ENCODE data around the gene NBAS. TPM values are rescaled to one million over a fixed set of nuclear protein-coding genes. Genes with fewer than 3 reads are reported as not detected.

The NBAS gene
- total and polyA plus RNA-seq, 9 donors, result 25.8 to 48.9 (median 43.4) TPM

- intact Hi-C loops (cut with DNase I), result no loop called here
- WGBS, 3 donors, result 87 to 90% (median 88%) methylated on average over 6 of the region's 6 CpGs
Measured at GRCh38 chr2:15136639-15137038, 424.5 kb downstream of the NBAS start.

GRCh38 chr2:15134957-15135356 lies 426.2 kb downstream of the NBAS start:
- no peak overlapping the region for H3K27ac ChIP-seq
- WGBS, 3 donors, result 90 to 94% (median 91%) methylated on average over 3 of the region's 3 CpGs

More at GRCh38 chr2:15136639-15137038, 424.5 kb downstream of the NBAS start:
- Histone ChIP-seq H3K27me3 (no peaks in the 10 kb centered on the region), H3K9me3 (no peaks in the 10 kb centered on the region), H3K4me1 (ENCODE audit: insufficient read depth) (no peaks in the 10 kb centered on the region), H3K27ac (no peak overlapping the region), H3K36me3 (no peaks in the 10 kb centered on the region), H3K4me3 (no peak overlapping the region)
- TF ChIP-seq CTCF (IDR thresholded peaks at IDR 0.05) (no peak), POLR2A (IDR thresholded peaks at IDR 0.05) (no peak), EP300 (IDR thresholded peaks at IDR 0.05) (no peak)
- DNase-seq, result no peak

GRCh38 chr2:15133461-15133860 lies 427.7 kb downstream of the NBAS start:
- H3K36me3 ChIP-seq, result no peaks in the 10 kb centered on the region
- no peaks in the 10 kb centered on the region for H3K4me1 ChIP-seq (ENCODE audit: insufficient read depth)
- no peak overlapping the region for H3K4me3 ChIP-seq
- no peak for TF ChIP-seq CTCF (IDR thresholded peaks at IDR 0.05)
- TF ChIP-seq EP300 (IDR thresholded peaks at IDR 0.05), result no peak
- no peak for TF ChIP-seq POLR2A (IDR thresholded peaks at IDR 0.05)
- no peaks in the 10 kb centered on the region for H3K9me3 ChIP-seq
- H3K27ac ChIP-seq, result no peak overlapping the region
- intact Hi-C loops (cut with DNase I), result no loop called here
- H3K27me3 ChIP-seq, result no peaks in the 10 kb centered on the region
- DNase-seq, result no peak

More at GRCh38 chr2:15134957-15135356, 426.2 kb downstream of the NBAS start:
- no peaks in the 10 kb centered on the region for H3K4me1 ChIP-seq (ENCODE audit: insufficient read depth)
- DNase-seq, result no peak
- no peaks in the 10 kb centered on the region for H3K27me3 ChIP-seq
- TF ChIP-seq EP300 (IDR thresholded peaks at IDR 0.05) (no peak), POLR2A (IDR thresholded peaks at IDR 0.05) (no peak), CTCF (IDR thresholded peaks at IDR 0.05) (no peak)
- intact Hi-C loops (cut with DNase I), result no loop called here
- H3K36me3 ChIP-seq, result no peaks in the 10 kb centered on the region
- no peak overlapping the region for H3K4me3 ChIP-seq
- no peaks in the 10 kb centered on the region for H3K9me3 ChIP-seq

GRCh38 chr2:15128846-15129245 lies 432.3 kb downstream of the NBAS start:
- intact Hi-C loops (cut with DNase I), result no loop called here
- Histone ChIP-seq H3K4me1 (ENCODE audit: insufficient read depth) (no peaks in the 10 kb centered on the region), H3K36me3 (no peaks in the 10 kb centered on the region), H3K27ac (no peak overlapping the region), H3K27me3 (no peaks in the 10 kb centered on the region), H3K4me3 (no peak overlapping the region), H3K9me3 (no peaks in the 10 kb centered on the region)
- 83 to 89% (median 86%) methylated on average over 10 of the region's 10 CpGs for WGBS, 3 donors
- no peak for DNase-seq
- TF ChIP-seq EP300 (IDR thresholded peaks at IDR 0.05), result no peak
- TF ChIP-seq POLR2A (IDR thresholded peaks at IDR 0.05), result no peak
- TF ChIP-seq CTCF (IDR thresholded peaks at IDR 0.05), result no peak

Measured in ovary (tissue), 9 donors.